Body of pancreas (tissue), 4 donors: Measurements from ENCODE around the gene RASA3. TPM values are rescaled to one million over a fixed set of nuclear protein-coding genes. Genes with fewer than 3 reads are reported as not detected.

Experiments
- ATAC-seq: fragments of 150-250 bp; one replicate; pipeline ENCODE4 v1.9.1; 2016
- DNase-seq, 4 donors: peaks; one replicate each; pipeline ENCODE4 v3.0.0-alpha.2; 2019
- H3K27ac ChIP-seq, 4 donors: fragments of 200-600 bp; sonication (generic); 1 replicate in 3 of 4; 2 replicates in 1 of 4; pipeline versions ENCODE4 v1.5.1 to v1.6.1; 2016 to 2019; ENCODE audit warnings: mild to moderate bottlenecking in 1 of 4, mixed read lengths in 1 of 4, moderate library complexity in 1 of 4
- H3K27me3 ChIP-seq, 2 donors: fragments of 200-600 bp; sonication (generic); one replicate each; pipeline ENCODE4 v1.6.0; 2016; ENCODE audit warnings: mild to moderate bottlenecking in 1 of 2
- H3K36me3 ChIP-seq, 2 donors: fragments of 200-600 bp; sonication (generic); replicated peaks in 1 of 2; 2 replicates each; pipeline ENCODE4 v1.5.1; 2016; ENCODE audit warnings: low read depth in 2 of 2; ENCODE audit not compliant: insufficient read depth in 1 of 2
- H3K4me1 ChIP-seq: fragments of 200-600 bp; sonication (generic); one replicate; pipeline ENCODE4 v1.6.0; 2016
- H3K4me3 ChIP-seq, 2 donors: fragments of 200-600 bp; sonication (generic); 1 replicate in 1 of 2; 2 replicates in 1 of 2; pipeline ENCODE4 v1.5.1; 2016 to 2019
- H3K9me3 ChIP-seq, 3 donors: fragments of 200-600 bp; sonication (generic); 1 replicate in 2 of 3; 2 replicates in 1 of 3; pipeline ENCODE4 v1.5.1; 2016
- POLR2A ChIP-seq, 3 donors: fragments of 450-650 bp; IDR thresholded peaks; one replicate each; pipeline ENCODE4 v1.6.1; 2016; ENCODE audit warnings: antibody characterized with exemption in 3 of 3, mild to moderate bottlenecking in 2 of 3
- WGBS, 2 donors: methylation state at CpG; one replicate each; pipeline ENCODE4 v1.1.5; 2017; 5-methylcytosine and 5-hydroxymethylcytosine counted together
- intact Hi-C: fragments of 100-400 bp; cut with DNase I; formaldehyde crosslinking; loops from one replicate; pipeline ENCODE4 v1.15.1; 2023
- total RNA-seq, 2 donors: library from RNA; depleted of rRNA; stranded (reverse); fragments of >200 nt; gene quantifications; one replicate each; pipeline ENCODE4 v1.1.0, GENCODE V29; 2016
- TF ChIP-seq, protein P1 (sequence below), 7 experiments: fragments of 450-650 bp in 4 of 7; fragments of 200-600 bp in 3 of 7; sonication (generic) in 3 of 7; IDR thresholded peaks; one replicate each; pipeline ENCODE4 v1.5.1; 2016 to 2019; ENCODE audit warnings: antibody characterized with exemption in 7 of 7

Gene RASA3
- total RNA-seq, 2 donors from 2014 or later, result 10.2 to 19.2 TPM

DNA sequence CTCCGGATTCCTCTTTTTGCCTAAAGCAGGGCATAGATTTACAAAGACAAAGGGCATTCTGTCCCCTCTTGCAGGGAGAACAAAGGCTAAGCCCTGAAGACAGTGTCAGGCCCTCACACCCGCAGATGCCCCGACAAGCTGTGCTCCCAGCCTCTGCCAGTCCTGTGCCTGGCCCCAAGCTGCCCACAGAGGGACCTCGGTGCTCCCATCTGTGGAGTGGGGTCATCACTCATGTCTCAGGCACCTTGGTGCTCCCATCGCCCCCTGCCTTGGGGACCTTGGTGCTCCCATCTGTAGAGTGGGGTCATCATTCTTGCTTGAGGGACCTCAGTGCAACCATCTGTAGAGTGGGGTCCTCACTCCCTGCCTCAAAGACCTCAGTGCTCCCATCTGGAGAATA, 182.9 kb downstream of the RASA3 start:
- Histone ChIP-seq H3K27ac (no peak overlapping the region), H3K27me3 (no peaks in the 10 kb centered on the region), H3K9me3 (no peaks in the 10 kb centered on the region), H3K36me3 (peaks cover 0 to 3% of the 10 kb centered on the region in 2 donors), H3K4me1 (peaks cover 24% of the 10 kb centered on the region), H3K4me3 (no peak overlapping the region)
- DNase-seq (peak in 1 of 4 donors; percentile 11), ATAC-seq (no peak)
- intact Hi-C loops, result no loop called here
- 76 to 86% methylated on average over 5 of the region's 5 CpGs for WGBS, 2 donors
- TF ChIP-seq, protein P1, sequence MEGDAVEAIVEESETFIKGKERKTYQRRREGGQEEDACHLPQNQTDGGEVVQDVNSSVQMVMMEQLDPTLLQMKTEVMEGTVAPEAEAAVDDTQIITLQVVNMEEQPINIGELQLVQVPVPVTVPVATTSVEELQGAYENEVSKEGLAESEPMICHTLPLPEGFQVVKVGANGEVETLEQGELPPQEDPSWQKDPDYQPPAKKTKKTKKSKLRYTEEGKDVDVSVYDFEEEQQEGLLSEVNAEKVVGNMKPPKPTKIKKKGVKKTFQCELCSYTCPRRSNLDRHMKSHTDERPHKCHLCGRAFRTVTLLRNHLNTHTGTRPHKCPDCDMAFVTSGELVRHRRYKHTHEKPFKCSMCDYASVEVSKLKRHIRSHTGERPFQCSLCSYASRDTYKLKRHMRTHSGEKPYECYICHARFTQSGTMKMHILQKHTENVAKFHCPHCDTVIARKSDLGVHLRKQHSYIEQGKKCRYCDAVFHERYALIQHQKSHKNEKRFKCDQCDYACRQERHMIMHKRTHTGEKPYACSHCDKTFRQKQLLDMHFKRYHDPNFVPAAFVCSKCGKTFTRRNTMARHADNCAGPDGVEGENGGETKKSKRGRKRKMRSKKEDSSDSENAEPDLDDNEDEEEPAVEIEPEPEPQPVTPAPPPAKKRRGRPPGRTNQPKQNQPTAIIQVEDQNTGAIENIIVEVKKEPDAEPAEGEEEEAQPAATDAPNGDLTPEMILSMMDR (IDR thresholded peaks at IDR 0.05), result no peak
- no peak for TF ChIP-seq POLR2A (IDR thresholded peaks at IDR 0.05)

DNA sequence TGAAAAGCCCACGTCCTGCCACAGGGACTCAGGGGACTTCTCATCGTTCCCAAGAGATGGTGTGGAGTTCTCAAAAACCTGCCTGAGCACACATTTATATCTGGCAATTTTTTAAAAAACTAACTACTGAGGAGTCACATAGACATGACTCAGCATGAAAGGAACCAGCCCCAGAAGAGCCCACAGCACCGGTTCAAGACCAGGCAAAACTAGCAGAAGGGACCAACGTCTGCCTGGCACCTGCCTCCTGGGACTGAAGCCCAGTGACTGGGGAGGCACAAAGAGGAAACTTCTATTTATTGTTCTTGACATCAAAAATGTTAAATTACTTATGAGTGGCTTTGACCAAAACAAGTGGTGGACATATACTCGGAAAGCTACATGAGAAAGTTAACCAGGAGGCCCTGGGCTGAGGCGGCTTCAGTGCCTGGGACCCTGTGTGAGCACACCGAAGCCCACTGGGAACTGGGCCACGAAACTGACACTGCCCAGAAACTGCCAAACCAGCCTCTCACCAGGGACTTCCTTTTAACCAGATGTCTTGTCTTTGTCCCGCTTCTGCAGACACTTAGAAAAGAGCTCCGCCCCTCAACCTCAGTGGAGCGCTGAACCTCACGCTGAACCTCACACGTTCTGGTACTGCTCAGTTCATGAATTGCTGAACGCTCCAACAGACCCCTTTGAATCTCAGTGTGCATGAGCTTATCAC, 184.2 kb downstream of the RASA3 start:
- ATAC-seq (no peak), DNase-seq (no peak)
- H3K27me3 ChIP-seq, result no peaks in the 10 kb centered on the region
- WGBS, 2 donors, result 58 to 60% methylated on average over 13 to 14 of the region's 14 CpGs
- H3K4me1 ChIP-seq, result peaks cover 24% of the 10 kb centered on the region
- TF ChIP-seq, protein P1 (IDR thresholded peaks at IDR 0.05), result no peak
- no peak overlapping the region for H3K27ac ChIP-seq
- no peaks in the 10 kb centered on the region for H3K9me3 ChIP-seq
- no peaks in the 10 kb centered on the region for H3K36me3 ChIP-seq
- H3K4me3 ChIP-seq, result no peak overlapping the region
- intact Hi-C loops, result no loop called here

DNA sequence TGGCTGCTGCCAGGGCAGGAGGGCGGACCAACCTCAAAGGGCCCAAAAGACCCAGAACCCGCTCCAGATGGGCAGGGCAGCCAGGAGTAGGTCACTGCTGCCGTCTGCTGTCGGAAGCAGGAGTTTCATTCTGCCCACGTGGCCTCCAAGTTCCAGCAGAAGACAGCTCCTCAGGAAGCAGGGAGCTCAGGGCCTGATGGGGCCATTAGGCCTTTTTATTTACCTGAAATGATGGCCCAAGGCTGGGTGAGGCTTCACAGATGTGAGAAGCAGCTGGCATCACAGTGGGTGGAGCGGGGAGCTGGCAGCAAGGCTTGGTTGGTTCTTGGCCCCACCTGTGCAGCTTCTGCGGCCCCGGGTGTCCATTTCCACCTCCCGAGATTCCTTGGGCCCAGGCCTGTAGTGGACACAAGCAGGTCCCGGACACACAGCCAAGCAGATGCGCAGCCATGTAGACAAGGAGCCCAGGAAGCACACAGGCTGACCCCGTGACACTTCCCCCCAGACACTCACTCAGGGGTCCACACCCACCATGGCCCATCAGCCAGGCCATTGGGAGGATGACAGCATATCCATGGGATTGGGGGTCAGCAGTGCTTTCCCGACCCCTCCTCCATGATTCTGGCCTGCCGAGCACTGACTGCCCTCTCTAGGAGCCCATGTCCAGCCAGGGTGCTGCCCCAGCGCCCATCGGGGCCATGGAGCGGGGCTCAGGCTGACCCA, 185.0 kb downstream of the RASA3 start:
- peak; percentile 51 for ATAC-seq

DNA sequence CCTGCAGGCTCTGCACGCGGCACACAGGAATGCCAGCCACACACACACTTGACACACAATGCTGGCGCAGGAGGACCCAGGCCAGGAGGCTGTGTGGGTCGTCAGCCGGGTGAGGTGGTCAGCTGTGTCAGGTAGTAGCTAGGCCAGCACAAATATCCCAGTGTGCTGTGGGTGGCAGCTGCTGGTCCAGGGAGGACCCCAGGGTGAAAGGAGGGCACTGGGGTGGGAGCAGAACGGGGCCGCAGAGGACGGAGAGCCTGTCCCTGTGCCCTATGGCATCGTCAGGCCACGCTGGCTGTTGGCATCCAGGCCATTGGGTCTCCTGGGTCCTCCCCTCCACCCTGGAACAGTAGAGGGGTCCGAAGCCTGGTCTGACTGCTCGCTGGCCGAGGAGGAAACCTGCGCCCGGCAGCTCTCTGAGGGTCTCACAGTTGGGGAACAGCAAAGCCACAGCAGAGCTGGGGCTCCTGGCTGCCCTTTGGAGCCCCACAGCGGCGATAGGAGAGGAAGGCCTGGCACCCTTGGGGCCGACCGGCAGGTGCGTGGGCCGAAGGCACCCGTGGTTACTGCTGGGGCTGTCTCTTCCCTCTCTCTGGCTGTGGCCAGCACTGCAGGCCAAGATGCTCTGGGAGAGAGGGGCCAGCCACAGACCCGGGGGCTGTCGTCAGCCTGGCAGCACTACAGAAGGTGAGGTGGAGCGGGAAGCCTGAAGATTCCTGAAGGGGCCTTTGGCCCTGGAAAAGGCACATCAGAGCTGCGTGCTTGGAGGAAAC, 185.8 kb downstream of the RASA3 start:
- H3K4me1 ChIP-seq, result peaks cover 23% of the 10 kb centered on the region
- intact Hi-C loops, result no loop called here
- ATAC-seq (no peak), DNase-seq (peak in 1 of 4 donors; percentile 11)
- H3K9me3 ChIP-seq, result no peaks in the 10 kb centered on the region
- 52 to 65% methylated on average over 22 of the region's 26 CpGs for WGBS, 2 donors
- no peaks in the 10 kb centered on the region for H3K27me3 ChIP-seq
- TF ChIP-seq POLR2A (IDR thresholded peaks at IDR 0.05), result no peak
- TF ChIP-seq, protein P1 (IDR thresholded peaks at IDR 0.05), result no peak
- no peak overlapping the region for H3K4me3 ChIP-seq
- H3K27ac ChIP-seq, result no peak overlapping the region
- no peaks in the 10 kb centered on the region for H3K36me3 ChIP-seq

More for the DNA sequence above, 185.0 kb downstream of the RASA3 start:
- Histone ChIP-seq H3K4me3 (no peak overlapping the region), H3K4me1 (peaks cover 24% of the 10 kb centered on the region), H3K27ac (no peak overlapping the region), H3K9me3 (no peaks in the 10 kb centered on the region), H3K27me3 (no peaks in the 10 kb centered on the region), H3K36me3 (no peaks in the 10 kb centered on the region)
- 0 to 57% methylated on average over 2 to 17 of the region's 17 CpGs for WGBS, 2 donors
- intact Hi-C loops, result no loop called here
- TF ChIP-seq, protein P1 (IDR thresholded peaks at IDR 0.05), result peak; percentile 34 to 83 (median 77)
- TF ChIP-seq POLR2A (IDR thresholded peaks at IDR 0.05), result no peak
- DNase-seq, result peak; percentile 68 to 74 (median 72)
